GM23338 (cell line): ENCODE measurements around the gene CDH4. TPM values are rescaled to one million over a fixed set of nuclear protein-coding genes. Genes with fewer than 3 reads are reported as not detected.

Source experiments
- ATAC-seq: fragments of 200-7000 bp; cut with Tn5 transposase; 3 replicates; pipeline ENCODE4 v1.9.1; 2020
- DNase-seq: peaks from one replicate; pipeline ENCODE4 v3.0.0-alpha.2; 2015; ENCODE audit warnings: low spot score
- H2AFZ ChIP-seq: fragments of 200-600 bp; sonication (generic); 2 replicates; pipeline ENCODE4 v1.8.0; 2016; ENCODE audit warnings: antibody characterized with exemption, mild to moderate bottlenecking, moderate library complexity
- H3F3A ChIP-seq: fragments of 200-600 bp; sonication (generic); replicated peaks from 2 replicates; pipeline ENCODE4 v1.8.0; 2017; ENCODE audit warnings: antibody characterized with exemption, mixed run types, low read depth
- H3K27ac ChIP-seq: fragments of 200-600 bp; sonication (generic); 2 replicates; pipeline ENCODE4 v1.6.1; 2016; ENCODE audit warnings: low read depth
- H3K27me3 ChIP-seq: fragments of 200-600 bp; sonication (generic); 2 replicates; pipeline ENCODE4 v1.8.0; 2016; ENCODE audit warnings: mild to moderate bottlenecking, mixed run types, moderate library complexity; ENCODE audit not compliant: insufficient read depth
- H3K36me3 ChIP-seq: fragments of 200-600 bp; sonication (generic); 2 replicates; pipeline ENCODE4 v1.8.0; 2016; ENCODE audit warnings: mild to moderate bottlenecking; ENCODE audit not compliant: insufficient read depth
- H3K4me1 ChIP-seq: fragments of 200-600 bp; sonication (generic); 2 replicates; pipeline ENCODE4 v1.8.0; 2016; ENCODE audit warnings: mild to moderate bottlenecking, moderate library complexity; ENCODE audit not compliant: insufficient read depth
- H3K4me2 ChIP-seq: fragments of 200-600 bp; sonication (generic); 2 replicates; pipeline ENCODE4 v1.7.1; 2017; ENCODE audit warnings: mixed run types
- H3K4me3 ChIP-seq: fragments of 200-600 bp; sonication (generic); 2 replicates; pipeline ENCODE4 v1.6.1; 2016; ENCODE audit warnings: mixed run types
- H3K79me2 ChIP-seq: fragments of 200-600 bp; sonication (generic); replicated peaks from 2 replicates; pipeline ENCODE4 v1.8.0; 2017; ENCODE audit warnings: mild to moderate bottlenecking; ENCODE audit not compliant: insufficient read depth
- H3K9me2 ChIP-seq: fragments of 200-600 bp; sonication (generic); 2 replicates; pipeline ENCODE4 v1.8.0; 2017; ENCODE audit not compliant: insufficient read depth
- H4K20me1 ChIP-seq: fragments of 200-600 bp; sonication (generic); replicated peaks from 2 replicates; pipeline ENCODE4 v1.8.0; 2017; ENCODE audit warnings: mild to moderate bottlenecking; ENCODE audit not compliant: insufficient read depth
- H3K27ac Mint-ChIP-seq: 2 replicates; pipeline ENCODE4 v1.8.0; 2020; ENCODE audit warnings: inconsistent platforms, mild to moderate bottlenecking, moderate library complexity, mixed read lengths
- H3K27me3 Mint-ChIP-seq: 3 replicates; pipeline ENCODE4 v1.8.0; 2022; ENCODE audit warnings: low read depth, mild to moderate bottlenecking, moderate library complexity, mixed read lengths, inconsistent platforms; ENCODE audit not compliant: insufficient read depth, poor library complexity
- H3K36me3 Mint-ChIP-seq: 3 replicates; pipeline ENCODE4 v1.8.0; 2021; ENCODE audit warnings: low read depth, mild to moderate bottlenecking, inconsistent platforms, moderate library complexity, mixed read lengths
- H3K4me1 Mint-ChIP-seq: 3 replicates; pipeline ENCODE4 v1.8.0; 2020; ENCODE audit warnings: mild to moderate bottlenecking, inconsistent platforms, mixed read lengths
- H3K4me3 Mint-ChIP-seq: 3 replicates; pipeline ENCODE4 v1.8.0; 2021; ENCODE audit warnings: moderate library complexity, mild to moderate bottlenecking, inconsistent platforms, mixed read lengths
- H3K9me3 Mint-ChIP-seq: 3 replicates; pipeline ENCODE4 v1.8.0; 2020; ENCODE audit warnings: moderate library complexity, mild to moderate bottlenecking, inconsistent platforms, mixed read lengths
- CREB1 ChIP-seq: fragments of 250-450 bp; sonication (Bioruptor Pico); IDR thresholded peaks from 2 replicates; pipeline ENCODE4 v1.5.0; 2020; ENCODE audit warnings: low read depth, mild to moderate bottlenecking, moderate library complexity
- EZH2 ChIP-seq: fragments of 200-600 bp; sonication (generic); IDR thresholded peaks from one replicate; pipeline ENCODE4 v1.8.0; 2017; ENCODE audit warnings: antibody characterized with exemption, mild to moderate bottlenecking, low read depth; ENCODE audit not compliant: unreplicated experiment
- EZH2phosphoT487 ChIP-seq: fragments of 200-600 bp; sonication (generic); IDR thresholded peaks from one replicate; pipeline ENCODE4 v1.8.1; 2018; ENCODE audit warnings: antibody characterized with exemption; ENCODE audit not compliant: unreplicated experiment
- JUNB ChIP-seq: IDR thresholded peaks from one replicate; pipeline ENCODE4 v1.6.1; 2016; ENCODE audit warnings: antibody characterized with exemption; ENCODE audit not compliant: unreplicated experiment
- NANOG ChIP-seq: IDR thresholded peaks from 2 replicates; pipeline ENCODE4 v1.6.1; 2016; ENCODE audit warnings: antibody characterized with exemption, borderline replicate concordance
- POLR2AphosphoS5 ChIP-seq: IDR thresholded peaks from 2 replicates; pipeline ENCODE4 v1.6.1; 2016; ENCODE audit warnings: antibody characterized with exemption, low read depth
- STAT1 ChIP-seq: IDR thresholded peaks from one replicate; pipeline ENCODE4 v1.6.1; 2016; ENCODE audit warnings: antibody characterized with exemption; ENCODE audit not compliant: unreplicated experiment
- ZNF114 ChIP-seq: fragments of 250-450 bp; sonication (Bioruptor Pico); IDR thresholded peaks from 2 replicates; pipeline ENCODE4 v1.5.0; 2020; ENCODE audit warnings: mild to moderate bottlenecking, moderate library complexity
- ZNF331 ChIP-seq: fragments of 250-450 bp; sonication (Bioruptor Pico); IDR thresholded peaks from 2 replicates; pipeline ENCODE4 v1.5.0; 2020; ENCODE audit warnings: low read depth, mild to moderate bottlenecking, moderate library complexity
- polyA plus RNA-seq: library from polyadenylated mRNA; unstranded; fragments of >200 nt; fragmentation: Nextera tagmentation; extraction: Ambion mirVana; gene quantifications from 2 replicates; pipeline ENCODE4 v1.2.1, GENCODE V29; 2016
- total RNA-seq: library from RNA; depleted of rRNA; stranded (reverse); fragments of >200 nt; shearing (Covaris generic); gene quantifications from 2 replicates; pipeline ENCODE4 v1.2.3, GENCODE V29; 2014
- TF ChIP-seq, protein P1 (sequence below): fragments of 250-450 bp; sonication (Bioruptor Pico); IDR thresholded peaks from 2 replicates; pipeline ENCODE4 v1.5.0; 2020; ENCODE audit warnings: mild to moderate bottlenecking, moderate library complexity
- TF ChIP-seq, protein P2 (sequence below): IDR thresholded peaks from 2 replicates; pipeline ENCODE4 v1.6.1; 2016; ENCODE audit warnings: antibody characterized with exemption
- TF ChIP-seq, protein P3 (sequence below): IDR thresholded peaks from one replicate; pipeline ENCODE4 v1.6.1; 2018; ENCODE audit warnings: antibody characterized with exemption; ENCODE audit not compliant: unreplicated experiment
- TF ChIP-seq, protein P4 (sequence below), 2 experiments: fragments of 200-600 bp in 1 of 2; sonication (generic) in 1 of 2; conservative IDR thresholded peaks; 2 replicates each; pipeline versions ENCODE4 v1.5.1 to v1.6.1; 2016 to 2017; ENCODE audit warnings: antibody characterized with exemption in 2 of 2, low read depth in 2 of 2, mild to moderate bottlenecking in 2 of 2, moderate library complexity in 1 of 2

CDH4 gene
- total and polyA plus RNA-seq, 2 experiments from 2014 or later: 1.2 to 4.2 TPM

DNA sequence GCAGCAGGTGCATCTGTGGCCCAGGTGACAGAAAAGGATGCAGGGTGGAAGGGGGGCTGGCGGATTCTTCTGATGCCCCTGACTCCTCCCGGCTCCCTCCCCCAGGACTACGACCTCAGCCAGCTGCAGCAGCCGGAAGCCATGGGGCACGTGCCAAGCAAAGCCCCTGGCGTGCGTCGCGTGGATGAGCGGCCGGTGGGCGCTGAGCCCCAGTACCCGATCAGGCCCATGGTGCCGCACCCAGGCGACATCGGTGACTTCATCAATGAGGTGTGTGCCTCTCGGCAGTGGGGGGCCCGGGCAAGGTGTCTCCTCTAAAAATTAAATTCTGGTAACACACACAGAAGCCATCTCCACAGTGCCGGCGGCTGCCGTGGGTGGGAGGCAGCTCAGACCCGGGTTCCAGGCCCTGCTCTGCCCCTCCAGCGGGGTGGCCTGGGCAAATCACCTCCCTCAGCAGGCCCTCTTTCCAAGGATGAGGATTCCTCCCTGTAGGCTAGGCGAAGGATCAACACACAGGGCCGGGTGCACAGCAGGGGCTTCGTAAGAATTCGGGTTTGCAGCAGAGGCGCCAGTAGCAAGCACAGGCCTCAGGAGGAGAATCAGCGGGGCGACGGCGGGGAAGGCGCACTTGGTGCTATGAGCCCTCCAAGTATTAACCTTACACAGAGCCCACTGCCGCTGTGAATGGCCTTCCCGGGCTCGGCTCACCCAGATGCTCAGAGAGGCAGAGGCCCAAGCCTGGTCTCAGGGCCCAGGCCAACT, 682.1 kb downstream of the CDH4 start:
- Histone ChIP-seq H3K9me2 (no peaks in the 10 kb centered on the region), H3K4me1 (no peaks in the 10 kb centered on the region), H4K20me1 (no peaks in the 10 kb centered on the region), H3K27me3 (no peaks in the 10 kb centered on the region), H3K36me3 (no peaks in the 10 kb centered on the region), H2AFZ (no peak overlapping the region), H3K4me3 (no peak overlapping the region), H3K4me2 (no peak overlapping the region), H3K79me2 (no peaks in the 10 kb centered on the region), H3F3A (no peaks in the 10 kb centered on the region), H3K27ac (no peak overlapping the region)
- DNase-seq (peak; percentile 63), ATAC-seq (peak; percentile 79)
- H3K27ac Mint-ChIP-seq: no peak overlapping the region
- H3K4me3 Mint-ChIP-seq: no peak overlapping the region
- peaks cover 15% of the 10 kb centered on the region for H3K27me3 Mint-ChIP-seq
- H3K9me3 Mint-ChIP-seq: peaks cover 2% of the 10 kb centered on the region; the same call in 2 of the 3 replicates
- H3K36me3 Mint-ChIP-seq: peaks cover under 1% of the 10 kb centered on the region; the same call in 1 of the 3 replicates
- TF ChIP-seq EZH2 (no peak), STAT1 (no peak), NANOG (no peak), ZNF331 (CRISPR knock-in tag) (no peak), ZNF114 (no peak), CREB1 (CRISPR knock-in tag) (no peak), POLR2AphosphoS5 (no peak), JUNB (no peak), EZH2phosphoT487 (no peak)
- TF ChIP-seq, protein P1, sequence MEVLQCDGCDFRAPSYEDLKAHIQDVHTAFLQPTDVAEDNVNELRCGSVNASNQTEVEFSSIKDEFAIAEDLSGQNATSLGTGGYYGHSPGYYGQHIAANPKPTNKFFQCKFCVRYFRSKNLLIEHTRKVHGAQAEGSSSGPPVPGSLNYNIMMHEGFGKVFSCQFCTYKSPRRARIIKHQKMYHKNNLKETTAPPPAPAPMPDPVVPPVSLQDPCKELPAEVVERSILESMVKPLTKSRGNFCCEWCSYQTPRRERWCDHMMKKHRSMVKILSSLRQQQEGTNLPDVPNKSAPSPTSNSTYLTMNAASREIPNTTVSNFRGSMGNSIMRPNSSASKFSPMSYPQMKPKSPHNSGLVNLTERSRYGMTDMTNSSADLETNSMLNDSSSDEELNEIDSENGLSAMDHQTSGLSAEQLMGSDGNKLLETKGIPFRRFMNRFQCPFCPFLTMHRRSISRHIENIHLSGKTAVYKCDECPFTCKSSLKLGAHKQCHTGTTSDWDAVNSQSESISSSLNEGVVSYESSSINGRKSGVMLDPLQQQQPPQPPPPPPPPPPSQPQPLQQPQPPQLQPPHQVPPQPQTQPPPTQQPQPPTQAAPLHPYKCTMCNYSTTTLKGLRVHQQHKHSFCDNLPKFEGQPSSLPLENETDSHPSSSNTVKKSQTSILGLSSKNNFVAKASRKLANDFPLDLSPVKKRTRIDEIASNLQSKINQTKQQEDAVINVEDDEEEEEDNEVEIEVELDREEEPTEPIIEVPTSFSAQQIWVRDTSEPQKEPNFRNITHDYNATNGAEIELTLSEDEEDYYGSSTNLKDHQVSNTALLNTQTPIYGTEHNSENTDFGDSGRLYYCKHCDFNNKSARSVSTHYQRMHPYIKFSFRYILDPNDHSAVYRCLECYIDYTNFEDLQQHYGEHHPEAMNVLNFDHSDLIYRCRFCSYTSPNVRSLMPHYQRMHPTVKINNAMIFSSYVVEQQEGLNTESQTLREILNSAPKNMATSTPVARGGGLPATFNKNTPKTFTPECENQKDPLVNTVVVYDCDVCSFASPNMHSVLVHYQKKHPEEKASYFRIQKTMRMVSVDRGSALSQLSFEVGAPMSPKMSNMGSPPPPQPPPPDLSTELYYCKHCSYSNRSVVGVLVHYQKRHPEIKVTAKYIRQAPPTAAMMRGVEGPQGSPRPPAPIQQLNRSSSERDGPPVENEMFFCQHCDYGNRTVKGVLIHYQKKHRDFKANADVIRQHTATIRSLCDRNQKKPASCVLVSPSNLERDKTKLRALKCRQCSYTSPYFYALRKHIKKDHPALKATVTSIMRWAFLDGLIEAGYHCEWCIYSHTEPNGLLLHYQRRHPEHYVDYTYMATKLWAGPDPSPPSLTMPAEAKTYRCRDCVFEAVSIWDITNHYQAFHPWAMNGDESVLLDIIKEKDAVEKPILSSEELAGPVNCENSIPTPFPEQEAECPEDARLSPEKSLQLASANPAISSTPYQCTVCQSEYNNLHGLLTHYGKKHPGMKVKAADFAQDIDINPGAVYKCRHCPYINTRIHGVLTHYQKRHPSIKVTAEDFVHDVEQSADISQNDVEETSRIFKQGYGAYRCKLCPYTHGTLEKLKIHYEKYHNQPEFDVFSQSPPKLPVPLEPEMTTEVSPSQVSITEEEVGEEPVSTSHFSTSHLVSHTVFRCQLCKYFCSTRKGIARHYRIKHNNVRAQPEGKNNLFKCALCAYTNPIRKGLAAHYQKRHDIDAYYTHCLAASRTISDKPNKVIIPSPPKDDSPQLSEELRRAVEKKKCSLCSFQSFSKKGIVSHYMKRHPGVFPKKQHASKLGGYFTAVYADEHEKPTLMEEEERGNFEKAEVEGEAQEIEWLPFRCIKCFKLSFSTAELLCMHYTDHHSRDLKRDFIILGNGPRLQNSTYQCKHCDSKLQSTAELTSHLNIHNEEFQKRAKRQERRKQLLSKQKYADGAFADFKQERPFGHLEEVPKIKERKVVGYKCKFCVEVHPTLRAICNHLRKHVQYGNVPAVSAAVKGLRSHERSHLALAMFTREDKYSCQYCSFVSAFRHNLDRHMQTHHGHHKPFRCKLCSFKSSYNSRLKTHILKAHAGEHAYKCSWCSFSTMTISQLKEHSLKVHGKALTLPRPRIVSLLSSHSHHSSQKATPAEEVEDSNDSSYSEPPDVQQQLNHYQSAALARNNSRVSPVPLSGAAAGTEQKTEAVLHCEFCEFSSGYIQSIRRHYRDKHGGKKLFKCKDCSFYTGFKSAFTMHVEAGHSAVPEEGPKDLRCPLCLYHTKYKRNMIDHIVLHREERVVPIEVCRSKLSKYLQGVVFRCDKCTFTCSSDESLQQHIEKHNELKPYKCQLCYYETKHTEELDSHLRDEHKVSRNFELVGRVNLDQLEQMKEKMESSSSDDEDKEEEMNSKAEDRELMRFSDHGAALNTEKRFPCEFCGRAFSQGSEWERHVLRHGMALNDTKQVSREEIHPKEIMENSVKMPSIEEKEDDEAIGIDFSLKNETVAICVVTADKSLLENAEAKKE (CRISPR knock-in tag): no peak
- TF ChIP-seq, protein P2, sequence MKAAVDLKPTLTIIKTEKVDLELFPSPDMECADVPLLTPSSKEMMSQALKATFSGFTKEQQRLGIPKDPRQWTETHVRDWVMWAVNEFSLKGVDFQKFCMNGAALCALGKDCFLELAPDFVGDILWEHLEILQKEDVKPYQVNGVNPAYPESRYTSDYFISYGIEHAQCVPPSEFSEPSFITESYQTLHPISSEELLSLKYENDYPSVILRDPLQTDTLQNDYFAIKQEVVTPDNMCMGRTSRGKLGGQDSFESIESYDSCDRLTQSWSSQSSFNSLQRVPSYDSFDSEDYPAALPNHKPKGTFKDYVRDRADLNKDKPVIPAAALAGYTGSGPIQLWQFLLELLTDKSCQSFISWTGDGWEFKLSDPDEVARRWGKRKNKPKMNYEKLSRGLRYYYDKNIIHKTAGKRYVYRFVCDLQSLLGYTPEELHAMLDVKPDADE: no peak
- TF ChIP-seq, protein P3, sequence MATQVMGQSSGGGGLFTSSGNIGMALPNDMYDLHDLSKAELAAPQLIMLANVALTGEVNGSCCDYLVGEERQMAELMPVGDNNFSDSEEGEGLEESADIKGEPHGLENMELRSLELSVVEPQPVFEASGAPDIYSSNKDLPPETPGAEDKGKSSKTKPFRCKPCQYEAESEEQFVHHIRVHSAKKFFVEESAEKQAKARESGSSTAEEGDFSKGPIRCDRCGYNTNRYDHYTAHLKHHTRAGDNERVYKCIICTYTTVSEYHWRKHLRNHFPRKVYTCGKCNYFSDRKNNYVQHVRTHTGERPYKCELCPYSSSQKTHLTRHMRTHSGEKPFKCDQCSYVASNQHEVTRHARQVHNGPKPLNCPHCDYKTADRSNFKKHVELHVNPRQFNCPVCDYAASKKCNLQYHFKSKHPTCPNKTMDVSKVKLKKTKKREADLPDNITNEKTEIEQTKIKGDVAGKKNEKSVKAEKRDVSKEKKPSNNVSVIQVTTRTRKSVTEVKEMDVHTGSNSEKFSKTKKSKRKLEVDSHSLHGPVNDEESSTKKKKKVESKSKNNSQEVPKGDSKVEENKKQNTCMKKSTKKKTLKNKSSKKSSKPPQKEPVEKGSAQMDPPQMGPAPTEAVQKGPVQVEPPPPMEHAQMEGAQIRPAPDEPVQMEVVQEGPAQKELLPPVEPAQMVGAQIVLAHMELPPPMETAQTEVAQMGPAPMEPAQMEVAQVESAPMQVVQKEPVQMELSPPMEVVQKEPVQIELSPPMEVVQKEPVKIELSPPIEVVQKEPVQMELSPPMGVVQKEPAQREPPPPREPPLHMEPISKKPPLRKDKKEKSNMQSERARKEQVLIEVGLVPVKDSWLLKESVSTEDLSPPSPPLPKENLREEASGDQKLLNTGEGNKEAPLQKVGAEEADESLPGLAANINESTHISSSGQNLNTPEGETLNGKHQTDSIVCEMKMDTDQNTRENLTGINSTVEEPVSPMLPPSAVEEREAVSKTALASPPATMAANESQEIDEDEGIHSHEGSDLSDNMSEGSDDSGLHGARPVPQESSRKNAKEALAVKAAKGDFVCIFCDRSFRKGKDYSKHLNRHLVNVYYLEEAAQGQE: no peak
- TF ChIP-seq, protein P4, sequence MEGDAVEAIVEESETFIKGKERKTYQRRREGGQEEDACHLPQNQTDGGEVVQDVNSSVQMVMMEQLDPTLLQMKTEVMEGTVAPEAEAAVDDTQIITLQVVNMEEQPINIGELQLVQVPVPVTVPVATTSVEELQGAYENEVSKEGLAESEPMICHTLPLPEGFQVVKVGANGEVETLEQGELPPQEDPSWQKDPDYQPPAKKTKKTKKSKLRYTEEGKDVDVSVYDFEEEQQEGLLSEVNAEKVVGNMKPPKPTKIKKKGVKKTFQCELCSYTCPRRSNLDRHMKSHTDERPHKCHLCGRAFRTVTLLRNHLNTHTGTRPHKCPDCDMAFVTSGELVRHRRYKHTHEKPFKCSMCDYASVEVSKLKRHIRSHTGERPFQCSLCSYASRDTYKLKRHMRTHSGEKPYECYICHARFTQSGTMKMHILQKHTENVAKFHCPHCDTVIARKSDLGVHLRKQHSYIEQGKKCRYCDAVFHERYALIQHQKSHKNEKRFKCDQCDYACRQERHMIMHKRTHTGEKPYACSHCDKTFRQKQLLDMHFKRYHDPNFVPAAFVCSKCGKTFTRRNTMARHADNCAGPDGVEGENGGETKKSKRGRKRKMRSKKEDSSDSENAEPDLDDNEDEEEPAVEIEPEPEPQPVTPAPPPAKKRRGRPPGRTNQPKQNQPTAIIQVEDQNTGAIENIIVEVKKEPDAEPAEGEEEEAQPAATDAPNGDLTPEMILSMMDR (conservative IDR thresholded peaks at IDR 0.05; ENCODE audit: low read depth in 2 of 2): no peak
- peaks cover 22% of the 10 kb centered on the region for H3K4me1 Mint-ChIP-seq
